GM18511 (cell line): ENCODE measurements around the gene DMWD.
"Not testable (repeated sequence)": the region's sequence is repeated elsewhere in the genome, so short reads cannot be mapped to it uniquely, and the experiment has no call there.

ENCODE experiments used
- ATAC-seq: cut with Tn5 transposase; IDR thresholded peaks from one replicate; pipeline ENCODE4 v1.9.1; 2021; ENCODE audit warnings: mild to moderate bottlenecking, moderate library complexity; ENCODE audit not compliant: unreplicated experiment

DMWD gene

DNA sequence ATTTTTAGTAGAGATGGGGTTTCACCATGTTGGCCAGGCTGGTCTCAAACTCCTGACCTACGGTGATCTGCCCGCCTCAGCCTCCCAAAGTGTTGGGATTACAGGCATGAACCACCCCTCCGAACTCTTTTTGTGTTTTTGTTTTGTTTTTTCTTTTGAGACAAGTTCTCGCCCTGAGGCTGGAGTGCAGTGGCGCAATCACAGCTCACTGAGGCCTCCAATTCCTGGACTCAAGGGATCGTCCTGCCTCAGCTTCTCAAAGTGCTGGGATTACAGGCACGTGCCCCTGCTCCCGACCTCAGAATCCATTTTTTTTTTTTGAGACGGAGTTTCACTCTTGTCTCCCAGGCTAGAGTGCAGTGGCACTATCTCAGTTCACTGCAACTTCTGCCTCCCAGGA is 35.0 kb downstream of the DMWD start:
- no peak for ATAC-seq

DNA sequence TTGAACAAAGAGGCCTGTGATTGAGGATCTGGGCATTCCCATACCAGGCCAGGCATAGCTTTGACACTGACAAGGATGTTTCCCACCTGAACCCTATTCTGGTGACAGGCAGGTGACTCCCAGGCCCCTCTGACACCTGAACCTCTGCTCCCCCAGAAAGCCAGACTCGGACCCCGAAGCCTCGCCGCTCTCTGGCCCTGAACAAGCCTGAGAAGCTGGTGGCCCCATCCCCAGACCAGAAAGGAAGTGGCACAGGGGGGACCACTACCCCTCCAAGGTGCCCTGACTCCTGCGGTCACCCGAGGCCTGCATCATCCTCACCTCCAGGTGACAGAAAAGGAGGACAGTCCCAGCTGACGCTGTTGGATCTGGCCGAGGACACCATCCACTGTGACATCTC is 38.3 kb downstream of the DMWD start:
- no peak for ATAC-seq

DNA sequence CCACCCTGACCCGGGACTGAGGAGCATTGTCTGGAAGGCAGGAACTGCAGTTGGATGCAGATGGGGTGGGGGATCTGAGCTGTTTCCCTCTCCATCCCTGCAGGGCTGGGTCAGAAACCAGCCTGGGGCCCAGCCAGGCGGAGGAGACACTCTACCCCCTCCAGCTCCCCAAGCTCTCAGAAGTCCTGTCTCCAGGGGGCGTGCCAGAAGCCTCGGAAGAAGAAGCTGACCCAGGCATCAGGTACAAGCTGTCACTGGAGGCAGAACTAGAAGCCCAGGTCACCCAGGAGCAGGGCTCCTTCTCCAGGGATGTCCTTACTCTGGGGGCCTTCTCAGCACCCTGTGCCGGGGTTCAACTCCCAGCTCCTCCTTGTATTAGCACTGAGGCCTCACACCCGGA is 39.1 kb downstream of the DMWD start:
- ATAC-seq: no peak

DNA sequence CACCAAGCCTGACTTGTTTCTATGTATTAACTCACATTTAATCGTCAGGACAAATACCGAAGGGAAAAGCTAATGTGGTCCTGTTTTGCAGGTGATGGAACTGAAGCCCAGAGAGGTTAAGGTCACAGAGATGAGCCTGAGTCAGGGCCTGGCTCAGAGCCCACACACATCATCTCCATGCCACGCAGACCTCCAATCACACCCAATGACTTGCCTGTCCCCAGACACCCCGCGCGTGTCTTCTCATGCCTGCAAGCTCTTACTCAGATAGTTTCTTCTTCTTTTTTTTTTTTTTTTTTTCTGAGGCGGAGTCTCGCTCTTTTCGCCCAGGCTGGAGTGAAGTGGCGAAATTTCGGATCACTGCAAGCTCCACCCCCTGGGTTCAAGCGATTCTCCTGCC is 40.0 kb downstream of the DMWD start:
- no peak for ATAC-seq

DNA sequence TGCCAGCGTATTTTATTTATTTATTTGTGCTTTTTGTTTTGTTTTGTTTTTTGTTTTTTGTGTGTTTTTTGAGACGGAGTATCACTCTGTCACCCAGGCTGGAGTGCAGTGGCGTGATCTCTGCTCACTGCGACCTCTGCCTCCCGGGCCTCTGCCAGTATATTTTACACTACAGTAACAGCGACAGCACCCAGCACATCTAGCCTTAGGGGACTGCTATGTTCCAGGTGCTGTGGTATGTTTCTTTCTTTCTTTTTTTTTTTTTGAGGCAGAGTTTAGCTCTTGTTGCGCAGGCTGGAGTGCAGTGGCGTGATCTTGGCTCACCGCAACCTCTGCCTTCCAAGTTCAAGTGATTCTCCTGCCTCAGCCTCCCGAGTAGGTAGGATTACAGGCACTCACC is 41.2 kb downstream of the DMWD start:
- not testable (repeated sequence) for ATAC-seq

DNA sequence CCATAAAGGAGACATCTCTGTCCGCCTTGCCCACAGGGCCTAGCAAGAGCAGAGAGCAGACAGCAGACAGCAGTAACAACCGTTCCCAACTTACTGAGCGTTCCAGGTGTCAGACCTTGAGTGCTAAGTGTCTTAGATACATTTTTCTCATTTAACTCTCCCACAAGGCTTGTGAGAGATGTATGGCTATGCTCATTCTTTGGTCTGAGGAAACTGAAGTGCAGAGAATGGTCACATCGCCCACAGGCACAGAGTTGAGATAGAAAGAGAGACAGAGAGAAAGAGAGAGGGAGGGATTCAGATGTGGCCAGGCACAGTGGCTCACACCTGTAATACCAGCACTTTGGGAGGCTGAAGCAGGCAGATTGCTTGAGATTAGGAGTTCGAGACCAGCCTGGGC is 45.1 kb downstream of the DMWD start:
- no peak for ATAC-seq

DNA sequence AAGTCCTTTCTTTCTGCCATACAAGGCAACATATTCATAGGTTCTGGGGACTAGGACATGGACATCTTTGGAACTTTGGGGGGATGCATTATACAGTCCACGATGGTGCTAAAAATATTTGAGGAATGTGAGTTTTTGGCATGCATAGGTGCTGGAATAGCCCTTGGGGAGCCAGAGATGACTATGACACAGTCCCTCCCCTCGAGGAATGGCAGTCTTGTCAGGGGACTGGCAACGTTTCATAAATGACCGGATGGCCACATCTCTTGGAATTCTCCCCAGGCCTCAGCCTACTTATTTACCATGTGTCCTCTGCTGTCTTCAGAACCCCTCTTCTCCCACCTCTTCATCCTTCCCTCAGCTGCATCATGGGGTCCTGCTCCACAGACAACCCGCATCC is 45.8 kb downstream of the DMWD start:
- no peak for ATAC-seq

DNA sequence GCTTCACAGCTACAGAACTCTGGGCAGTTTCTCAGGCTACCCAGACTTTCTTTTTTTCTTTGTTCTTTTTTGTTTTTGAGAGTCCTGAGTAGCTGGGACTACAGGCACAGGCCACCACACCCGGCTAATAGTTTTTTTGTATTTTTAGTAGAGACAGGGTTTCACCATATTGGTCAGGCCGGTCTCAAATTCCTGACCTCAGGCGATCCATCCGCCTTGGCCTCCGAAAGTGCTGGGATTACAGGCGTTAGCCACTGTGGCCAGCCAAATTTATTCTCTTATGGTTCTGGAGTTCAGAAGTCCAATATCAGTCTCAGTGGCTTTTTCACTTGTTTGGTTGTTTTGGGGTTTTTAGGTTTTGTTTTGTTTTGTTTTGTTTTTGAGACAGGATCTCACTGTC is 47.0 kb downstream of the DMWD start:
- ATAC-seq: no peak

DNA sequence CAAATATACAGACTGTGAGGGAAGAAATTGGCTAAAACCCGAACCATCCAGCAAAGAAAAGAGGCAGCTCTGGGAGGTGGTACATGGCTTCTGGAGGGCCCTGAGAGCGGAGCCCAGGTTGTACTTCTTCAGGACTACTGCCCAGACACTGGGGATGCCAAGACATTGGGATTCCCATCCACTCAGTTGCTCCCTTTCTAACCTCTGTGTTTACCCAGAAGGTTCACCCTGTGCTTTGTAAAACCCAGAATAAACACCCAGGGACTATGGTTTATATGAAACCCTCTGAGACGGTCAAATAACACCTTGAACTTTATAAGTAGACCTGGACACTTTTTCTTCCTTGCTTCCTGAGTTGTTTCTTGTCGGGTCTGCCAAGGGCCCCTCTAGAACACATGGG is 49.7 kb downstream of the DMWD start:
- ATAC-seq: no peak

DNA sequence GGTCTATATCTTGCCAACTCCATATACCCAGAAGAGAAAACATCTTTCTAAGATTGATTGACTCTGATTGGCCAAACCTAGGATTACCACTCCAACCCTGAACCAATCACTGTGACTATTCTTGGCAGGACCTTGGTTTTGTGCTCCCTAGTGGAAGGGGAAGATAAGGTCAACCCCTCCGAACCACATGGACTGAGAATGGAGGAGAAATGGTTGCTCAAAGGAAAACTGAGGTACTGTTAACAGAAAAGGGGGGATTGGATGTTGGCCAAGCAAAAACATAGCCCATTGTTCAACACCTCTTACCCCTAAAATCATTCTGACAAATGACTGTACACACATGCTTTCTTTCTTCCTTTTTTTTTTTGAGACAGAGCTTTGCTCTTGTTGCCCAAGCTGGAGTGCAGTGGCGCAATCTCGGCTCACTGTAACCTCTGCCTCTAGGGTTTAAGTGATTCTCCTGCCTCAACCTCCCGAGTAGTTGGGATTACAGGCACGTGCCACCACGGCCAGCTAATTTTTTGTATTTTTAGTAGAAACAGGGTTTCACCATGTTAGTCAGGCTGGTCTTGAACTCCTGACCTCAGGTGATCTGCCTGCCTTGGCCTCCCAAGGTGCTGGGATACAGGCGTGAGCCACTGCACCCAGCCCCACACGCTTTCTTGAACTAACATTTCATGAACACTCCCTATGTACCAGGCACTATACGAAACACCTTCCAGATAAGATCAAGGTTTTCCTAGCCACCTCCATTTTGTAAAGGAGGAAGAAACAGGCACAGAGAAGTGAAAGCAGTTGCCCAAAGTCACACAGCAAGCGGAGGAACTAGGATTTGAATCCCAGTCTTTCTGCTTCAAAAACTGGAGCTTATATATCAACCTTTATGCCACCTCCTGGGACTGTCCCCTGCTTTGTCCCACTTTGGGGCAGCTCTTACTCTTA is 52.9 kb downstream of the DMWD start:
- no peak for ATAC-seq

DNA sequence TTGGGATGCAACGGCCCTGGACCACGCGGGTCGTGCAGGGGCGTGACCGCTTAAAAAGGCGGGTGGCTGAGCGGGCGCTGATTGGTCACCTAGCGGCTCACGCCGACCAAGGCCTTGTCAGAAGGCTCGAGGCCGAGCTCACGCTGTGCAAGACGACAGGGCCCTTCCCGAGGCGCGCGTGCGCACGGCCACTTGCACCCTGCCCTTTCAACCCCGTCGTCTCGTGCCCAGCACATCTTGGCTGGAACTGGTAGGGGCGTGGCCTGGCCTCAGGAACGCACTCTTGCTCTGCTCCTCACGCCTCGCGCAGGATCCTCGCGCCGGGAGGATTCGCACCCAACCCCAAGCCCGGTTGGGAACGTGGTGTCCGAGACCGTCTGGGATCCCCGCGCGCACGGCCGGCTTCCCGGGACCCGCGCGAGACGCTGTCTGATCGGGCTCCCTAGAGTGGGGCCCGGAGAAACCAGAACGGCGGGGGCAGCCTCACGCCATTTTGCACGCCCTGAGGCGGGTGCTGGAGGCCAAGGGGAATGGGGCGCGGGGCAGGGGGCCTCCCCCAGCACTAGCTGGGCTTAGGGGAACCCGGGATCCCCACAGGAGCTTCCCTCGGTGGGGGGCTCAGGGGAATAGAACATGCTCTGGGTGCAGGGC is 59.4 kb downstream of the DMWD start, which contains the start of gene MEIOSIN:
Gene MEIOSIN, plus strand, starts transcription at position 280 of the 651 bp plus-strand sequence. CDS start 1,938 bp downstream, outside the sequence.
- no peak for ATAC-seq
